Upper lobe of left lung (tissue), 4 donors: ENCODE measurements around the gene HOXD12.

ENCODE experiments used
- EP300 ChIP-seq, 4 donors: sonication (generic); formaldehyde crosslinking; IDR thresholded peaks; one replicate each; pipeline ENCODE4 v1.5.1; 2017; ENCODE audit warnings: antibody characterized with exemption in 4 of 4, control low read depth in 2 of 4
- TF ChIP-seq, protein P1 (sequence below), 6 experiments: fragments of 450-650 bp in 4 of 6; fragments of 200-600 bp in 2 of 6; sonication (generic) in 2 of 6; IDR thresholded peaks; one replicate each; pipeline ENCODE4 v1.5.1; 2016 to 2019; ENCODE audit warnings: antibody characterized with exemption in 6 of 6

DNA sequence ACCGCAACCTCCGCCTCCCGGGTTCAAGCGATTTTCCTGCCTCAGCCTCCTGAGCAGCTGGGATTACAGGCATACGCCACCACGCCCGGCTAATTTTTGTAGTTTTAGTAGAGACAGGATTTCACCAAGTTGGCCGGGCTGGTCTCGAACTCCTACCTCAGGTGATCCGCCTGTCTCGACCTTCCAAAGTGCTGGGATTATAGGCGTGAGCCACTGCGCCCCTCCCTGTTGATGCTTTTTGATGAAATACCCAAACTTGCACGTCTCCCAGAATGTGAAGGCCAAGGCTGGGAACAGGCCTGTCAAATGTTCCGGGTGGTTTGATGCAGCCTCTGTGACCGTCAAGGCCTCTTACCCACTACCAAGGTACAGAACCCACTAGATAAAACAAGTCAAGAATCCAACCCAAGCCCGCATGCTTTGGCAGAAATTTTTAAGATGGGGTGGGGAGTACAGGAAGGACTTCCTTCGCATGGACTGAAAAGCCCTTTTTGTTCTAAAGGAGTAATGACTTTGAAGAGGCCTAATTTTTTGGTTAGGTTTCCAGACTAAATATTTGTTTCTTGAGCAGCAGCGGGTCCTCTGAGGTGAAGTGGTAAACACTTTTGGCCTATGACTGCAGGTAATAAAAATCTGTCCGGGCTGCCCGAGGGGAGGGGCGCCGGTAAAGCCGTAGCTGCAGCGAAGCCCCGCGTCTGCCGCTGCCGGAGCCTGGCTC is 12.1 kb upstream of the HOXD12 start:
- TF ChIP-seq, protein P1, sequence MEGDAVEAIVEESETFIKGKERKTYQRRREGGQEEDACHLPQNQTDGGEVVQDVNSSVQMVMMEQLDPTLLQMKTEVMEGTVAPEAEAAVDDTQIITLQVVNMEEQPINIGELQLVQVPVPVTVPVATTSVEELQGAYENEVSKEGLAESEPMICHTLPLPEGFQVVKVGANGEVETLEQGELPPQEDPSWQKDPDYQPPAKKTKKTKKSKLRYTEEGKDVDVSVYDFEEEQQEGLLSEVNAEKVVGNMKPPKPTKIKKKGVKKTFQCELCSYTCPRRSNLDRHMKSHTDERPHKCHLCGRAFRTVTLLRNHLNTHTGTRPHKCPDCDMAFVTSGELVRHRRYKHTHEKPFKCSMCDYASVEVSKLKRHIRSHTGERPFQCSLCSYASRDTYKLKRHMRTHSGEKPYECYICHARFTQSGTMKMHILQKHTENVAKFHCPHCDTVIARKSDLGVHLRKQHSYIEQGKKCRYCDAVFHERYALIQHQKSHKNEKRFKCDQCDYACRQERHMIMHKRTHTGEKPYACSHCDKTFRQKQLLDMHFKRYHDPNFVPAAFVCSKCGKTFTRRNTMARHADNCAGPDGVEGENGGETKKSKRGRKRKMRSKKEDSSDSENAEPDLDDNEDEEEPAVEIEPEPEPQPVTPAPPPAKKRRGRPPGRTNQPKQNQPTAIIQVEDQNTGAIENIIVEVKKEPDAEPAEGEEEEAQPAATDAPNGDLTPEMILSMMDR (IDR thresholded peaks at IDR 0.05): no peak
- no peak for TF ChIP-seq EP300 (IDR thresholded peaks at IDR 0.05)
